Activated CD4-positive, alpha-beta memory T cell treated with anti-CD3 and anti-CD28 coated beads for 36 hours (primary cell): Measurements from ENCODE around the gene TGDS. TPM values are rescaled to one million over a fixed set of nuclear protein-coding genes. Genes with fewer than 3 reads are reported as not detected.

Experiments used
- CTCF ChIA-PET: fragments of 350-600 bp; sonication (Branson Sonifier 250); formaldehyde crosslinking; loops from one replicate; lab custom pipeline; 2021; ENCODE audit warnings: antibody characterized with exemption, inconsistent platforms; lab: Charles Lee
- POLR2A ChIA-PET: fragments of 350-600 bp; sonication (Branson Sonifier 250); formaldehyde crosslinking; loops from one replicate; lab custom pipeline; 2021; ENCODE audit warnings: antibody characterized with exemption; lab: Charles Lee
- DNase-seq: peaks from one replicate; pipeline ENCODE4 v3.0.0-alpha.2; 2020
- H3K27ac Mint-ChIP-seq: one replicate; pipeline ENCODE4 v1.8.0; 2021; ENCODE audit warnings: mixed read lengths
- H3K27me3 Mint-ChIP-seq: one replicate; pipeline ENCODE4 v1.8.0; 2021; ENCODE audit warnings: mixed read lengths
- H3K36me3 Mint-ChIP-seq: one replicate; pipeline ENCODE4 v1.8.0; 2021; ENCODE audit warnings: mixed read lengths
- H3K4me1 Mint-ChIP-seq: one replicate; pipeline ENCODE4 v1.8.0; 2021; ENCODE audit warnings: low read depth, mixed read lengths
- H3K4me3 Mint-ChIP-seq: one replicate; pipeline ENCODE4 v1.8.0; 2021; ENCODE audit warnings: mild to moderate bottlenecking, mixed read lengths
- H3K9me3 Mint-ChIP-seq: one replicate; pipeline ENCODE4 v1.8.0; 2021; ENCODE audit warnings: mixed read lengths
- intact Hi-C: fragments of 100-400 bp; cut with micrococcal nuclease; formaldehyde crosslinking; loops from one replicate; pipeline ENCODE4 v1.15.1; 2023
- total RNA-seq, 2 experiments: library from RNA; stranded (reverse); gene quantifications; one replicate each; pipeline ENCODE4 v1.2.3, GENCODE V29; 2021

The TGDS gene
- total RNA-seq, 2 experiments from 2014 or later: 19.0 to 19.6 TPM

GRCh38 chr13:94598281-94598680, 2.3 kb upstream of the TGDS start:
- ChIA-PET CTCF (no interaction called here), POLR2A (no interaction called here)
- Mint-ChIP-seq H3K4me3 (no peak overlapping the region), H3K27ac (no peak overlapping the region), H3K4me1 (peaks cover 38% of the 10 kb centered on the region), H3K9me3 (peaks cover 9% of the 10 kb centered on the region), H3K36me3 (peaks cover 12% of the 10 kb centered on the region), H3K27me3 (no peaks in the 10 kb centered on the region)
- intact Hi-C loops: loop anchor here (5.0 kb wide), 1 partner anchor 704 kb away; the partner anchor contains the start of gene ABCC4
- DNase-seq: no peak

DNA sequence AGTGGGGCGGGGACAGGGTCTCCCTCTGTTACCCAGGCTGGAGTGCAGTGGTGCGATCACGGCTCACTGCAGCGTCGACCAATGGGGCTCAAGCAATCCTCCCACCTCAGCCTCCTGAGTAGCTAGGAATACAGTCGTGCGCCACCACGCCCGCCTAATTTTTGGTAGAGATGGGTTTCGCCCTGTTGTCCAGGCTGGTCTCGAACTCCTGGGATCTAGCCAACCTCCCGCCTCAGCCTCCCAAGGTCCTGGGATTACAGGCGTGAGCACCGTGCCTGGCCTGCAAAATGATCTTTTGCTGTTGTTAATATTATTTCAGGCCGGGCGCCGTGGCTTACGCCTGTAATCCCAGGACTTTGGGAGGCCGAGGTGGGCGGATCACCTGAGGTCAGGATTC, 621 bp upstream of the TGDS start:
- H3K27ac Mint-ChIP-seq: peak overlapping the region; percentile 93
- no peak for DNase-seq
- peaks cover 9% of the 10 kb centered on the region for H3K9me3 Mint-ChIP-seq
- peaks cover 18% of the 10 kb centered on the region for H3K36me3 Mint-ChIP-seq
- H3K4me1 Mint-ChIP-seq: peaks cover 35% of the 10 kb centered on the region
- no peaks in the 10 kb centered on the region for H3K27me3 Mint-ChIP-seq
- ChIA-PET CTCF (interaction anchor here (1.0 to 2.0 kb wide), 5 partner anchors 19 to 163 kb away, joined by 3 to 9 read pairs (median 5); no protein-coding TSS in a partner anchor), POLR2A (interaction anchor here (1.0 to 1.8 kb wide), 6 partner anchors 8 to 588 kb away, joined by 3 to 18 read pairs (median 4); no protein-coding TSS in a partner anchor)
- intact Hi-C loops: loop anchor here (1.0 to 5.0 kb wide), 2 partner anchors 47 to 706 kb away; partner anchors contain the start of gene ABCC4
- H3K4me3 Mint-ChIP-seq: peak overlapping the region; percentile 93

GRCh38 chr13:94595001-94595949, 677 bp downstream of the TGDS start:
- H3K9me3 Mint-ChIP-seq: no peaks in the 10 kb centered on the region
- H3K36me3 Mint-ChIP-seq: peaks cover 17% of the 10 kb centered on the region
- H3K27ac Mint-ChIP-seq: peak overlapping the region; percentile 93
- H3K27me3 Mint-ChIP-seq: no peaks in the 10 kb centered on the region
- H3K4me3 Mint-ChIP-seq: peak overlapping the region; percentile 93
- POLR2A ChIA-PET: interaction anchor here (0.5 to 1.8 kb wide), 8 partner anchors 9 to 589 kb away, joined by 3 to 18 read pairs (median 4); no protein-coding TSS in a partner anchor
- intact Hi-C loops: loop anchor here (5.0 kb wide), 1 partner anchor 707 kb away; the partner anchor contains the start of gene ABCC4
- peaks cover 36% of the 10 kb centered on the region for H3K4me1 Mint-ChIP-seq
- peak; percentile 54 for DNase-seq
- CTCF ChIA-PET: interaction anchor here (0.5 to 2.0 kb wide), 6 partner anchors 18 to 785 kb away, joined by 3 to 9 read pairs (median 4); no protein-coding TSS in a partner anchor

GRCh38 chr13:94590744-94591143, 5.2 kb downstream of the TGDS start:
- no peaks in the 10 kb centered on the region for H3K27me3 Mint-ChIP-seq
- H3K4me3 Mint-ChIP-seq: no peak overlapping the region
- H3K4me1 Mint-ChIP-seq: peaks cover 44% of the 10 kb centered on the region
- peak; percentile 21 for DNase-seq
- no peaks in the 10 kb centered on the region for H3K9me3 Mint-ChIP-seq
- ChIA-PET CTCF (no interaction called here), POLR2A (no interaction called here)
- H3K27ac Mint-ChIP-seq: no peak overlapping the region
- peaks cover 38% of the 10 kb centered on the region for H3K36me3 Mint-ChIP-seq
- intact Hi-C loops: no loop called here

- no peak overlapping the region for H3K4me3 Mint-ChIP-seq
- DNase-seq: no peak
- peaks cover 28% of the 10 kb centered on the region for H3K4me1 Mint-ChIP-seq
- H3K27ac Mint-ChIP-seq: no peak overlapping the region
- intact Hi-C loops: no loop called here
- peaks cover 40% of the 10 kb centered on the region for H3K36me3 Mint-ChIP-seq
- H3K9me3 Mint-ChIP-seq: no peaks in the 10 kb centered on the region
- ChIA-PET POLR2A (no interaction called here), CTCF (no interaction called here)
- H3K27me3 Mint-ChIP-seq: no peaks in the 10 kb centered on the region
Measured at GRCh38 chr13:94588541-94588940, 7.4 kb downstream of the TGDS start.

GRCh38 chr13:94586371-94586770, 9.6 kb downstream of the TGDS start:
- H3K4me1 Mint-ChIP-seq: peaks cover 24% of the 10 kb centered on the region
- POLR2A ChIA-PET: no interaction called here

GRCh38 chr13:94585543-94586101, 10.3 kb downstream of the TGDS start:
- Mint-ChIP-seq H3K27ac (no peak overlapping the region), H3K4me1 (peaks cover 18% of the 10 kb centered on the region), H3K4me3 (no peak overlapping the region), H3K27me3 (no peaks in the 10 kb centered on the region), H3K36me3 (peaks cover 50% of the 10 kb centered on the region), H3K9me3 (no peaks in the 10 kb centered on the region)
- no peak for DNase-seq
- POLR2A ChIA-PET: interaction anchor here (0.7 kb wide), 1 partner anchor 30 kb away, joined by 3 read pairs; no protein-coding TSS in a partner anchor
- CTCF ChIA-PET: no interaction called here
- intact Hi-C loops: no loop called here

More at GRCh38 chr13:94586371-94586770, 9.6 kb downstream of the TGDS start:
- intact Hi-C loops: no loop called here
- no peak for DNase-seq
- no peaks in the 10 kb centered on the region for H3K27me3 Mint-ChIP-seq
- no peak overlapping the region for H3K27ac Mint-ChIP-seq
- no peak overlapping the region for H3K4me3 Mint-ChIP-seq
- no peaks in the 10 kb centered on the region for H3K9me3 Mint-ChIP-seq
- CTCF ChIA-PET: no interaction called here
- peaks cover 46% of the 10 kb centered on the region for H3K36me3 Mint-ChIP-seq

DNA sequence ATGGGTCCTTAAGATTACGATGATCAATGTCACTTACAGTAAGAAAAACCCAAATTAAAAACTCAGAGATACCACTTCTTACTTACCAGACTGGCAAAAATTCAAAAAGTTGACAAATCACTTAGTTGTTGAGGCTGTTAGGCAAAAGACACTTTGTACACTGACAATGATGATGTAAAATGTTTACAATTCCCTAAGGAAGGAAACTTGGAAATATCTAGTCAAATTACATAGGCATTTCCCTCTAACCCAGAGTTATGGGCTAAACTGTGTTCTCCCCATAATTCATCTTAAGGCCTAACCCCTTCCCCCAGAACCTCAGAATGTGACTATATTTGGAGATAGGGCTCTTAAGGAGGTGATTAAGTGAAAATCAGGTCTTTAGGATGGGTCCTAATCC, 12.0 kb downstream of the TGDS start:
- Mint-ChIP-seq H3K4me1 (peaks cover 8% of the 10 kb centered on the region), H3K27ac (no peak overlapping the region), H3K36me3 (peaks cover 49% of the 10 kb centered on the region), H3K4me3 (no peak overlapping the region), H3K9me3 (no peaks in the 10 kb centered on the region), H3K27me3 (no peaks in the 10 kb centered on the region)
- ChIA-PET CTCF (no interaction called here), POLR2A (no interaction called here)
- DNase-seq: no peak
- intact Hi-C loops: no loop called here

DNA sequence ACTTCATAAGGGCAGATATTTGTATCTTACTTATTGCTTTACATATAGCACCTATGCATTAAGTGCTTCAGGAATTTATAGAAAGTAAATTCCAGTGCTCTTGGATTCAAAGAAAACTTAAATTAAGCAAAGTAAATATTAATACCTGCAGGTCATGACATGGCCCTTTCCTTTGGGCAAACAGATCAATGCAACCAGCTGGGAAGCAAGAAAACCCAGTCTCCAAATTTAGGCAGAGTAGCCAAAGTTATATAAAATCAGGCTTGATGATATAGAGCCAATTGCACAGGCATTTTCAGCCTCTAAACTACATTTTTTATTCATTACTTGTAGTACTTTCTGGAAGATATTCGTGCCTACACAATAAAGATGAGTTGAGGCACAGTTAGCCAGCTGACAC, 16.9 kb downstream of the TGDS start:
- Mint-ChIP-seq H3K9me3 (no peaks in the 10 kb centered on the region), H3K4me3 (no peak overlapping the region), H3K27ac (no peak overlapping the region), H3K27me3 (no peaks in the 10 kb centered on the region), H3K36me3 (peaks cover 39% of the 10 kb centered on the region), H3K4me1 (peaks cover 5% of the 10 kb centered on the region)
- CTCF ChIA-PET: no interaction called here
- POLR2A ChIA-PET: no interaction called here
- DNase-seq: no peak
- intact Hi-C loops: no loop called here

DNA sequence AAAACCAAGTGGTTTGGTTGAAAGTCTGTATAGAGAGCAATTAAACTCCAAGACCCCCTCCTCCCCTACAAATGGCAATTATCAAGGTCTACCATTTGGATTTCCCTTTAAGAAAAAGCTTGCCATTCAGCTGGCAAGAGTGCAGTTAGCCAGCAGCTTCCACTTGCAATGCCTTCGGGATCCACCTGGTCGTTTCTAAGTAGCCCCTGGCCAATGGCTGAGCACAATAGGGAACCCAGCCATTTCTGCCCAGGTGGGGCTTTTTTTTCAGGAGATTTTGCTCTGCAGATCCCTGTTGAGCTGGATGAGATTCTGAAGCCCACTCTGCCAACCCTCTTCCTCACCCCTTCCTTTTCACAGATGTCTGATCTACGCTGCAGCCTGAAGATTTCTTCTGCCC, 26.3 kb downstream of the TGDS start:
- ChIA-PET CTCF (interaction anchor here (1.6 kb wide), 1 partner anchor 48 kb away, joined by 3 read pairs; no protein-coding TSS in a partner anchor), POLR2A (no interaction called here)
- DNase-seq: no peak
- H3K27ac Mint-ChIP-seq: no peak overlapping the region
- no peaks in the 10 kb centered on the region for H3K27me3 Mint-ChIP-seq
- H3K4me3 Mint-ChIP-seq: no peak overlapping the region
- no peaks in the 10 kb centered on the region for H3K9me3 Mint-ChIP-seq
- no peaks in the 10 kb centered on the region for H3K4me1 Mint-ChIP-seq
- peaks cover 47% of the 10 kb centered on the region for H3K36me3 Mint-ChIP-seq
- intact Hi-C loops: no loop called here

DNA sequence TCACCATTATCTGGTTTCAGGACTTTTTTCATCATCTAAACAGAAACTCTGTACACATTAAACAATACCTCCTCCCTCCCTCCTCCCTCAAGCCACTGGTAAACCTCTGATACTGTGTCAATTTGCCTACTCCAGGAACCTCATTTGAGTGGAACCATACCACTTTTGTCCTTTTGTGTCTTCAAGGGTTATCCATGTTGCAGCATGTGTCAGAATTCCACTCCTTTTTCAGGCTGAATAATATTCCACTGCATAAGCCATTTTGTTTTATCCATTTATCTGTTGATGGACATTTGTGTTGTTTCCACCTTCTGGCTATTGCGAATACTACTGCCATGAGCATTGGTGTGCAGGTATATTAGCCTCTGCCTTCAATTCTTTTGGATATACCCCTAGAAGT, 27.5 kb downstream of the TGDS start:
- intact Hi-C loops: no loop called here

DNA sequence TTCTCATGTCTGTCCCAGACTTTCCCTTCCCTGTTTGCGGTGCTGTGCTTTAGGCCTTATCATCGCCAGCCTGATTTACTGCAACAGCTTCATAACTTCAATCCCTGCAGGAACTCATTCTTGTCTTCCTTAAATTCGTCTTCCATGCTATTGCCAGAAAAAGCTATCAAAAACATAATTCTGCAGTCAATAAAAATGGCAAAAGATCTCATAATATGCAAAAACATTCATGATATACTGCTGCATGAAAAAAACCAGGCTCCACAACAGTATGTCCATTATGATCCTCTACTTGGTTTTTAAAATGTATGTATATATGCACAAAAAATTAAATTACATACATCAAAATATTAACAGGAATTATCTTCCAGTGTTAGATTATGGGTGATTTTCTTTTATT, 28.4 kb downstream of the TGDS start:
- no peaks in the 10 kb centered on the region for H3K4me1 Mint-ChIP-seq
- ChIA-PET CTCF (interaction anchor here (0.9 kb wide), 1 partner anchor 50 kb away, joined by 5 read pairs; no protein-coding TSS in a partner anchor), POLR2A (no interaction called here)
- H3K9me3 Mint-ChIP-seq: no peaks in the 10 kb centered on the region
- H3K36me3 Mint-ChIP-seq: peaks cover 33% of the 10 kb centered on the region
- no peak overlapping the region for H3K27ac Mint-ChIP-seq
- H3K27me3 Mint-ChIP-seq: no peaks in the 10 kb centered on the region
- H3K4me3 Mint-ChIP-seq: no peak overlapping the region
- intact Hi-C loops: no loop called here
- no peak for DNase-seq

More for the DNA sequence above, 27.5 kb downstream of the TGDS start:
- CTCF ChIA-PET: no interaction called here
- no peaks in the 10 kb centered on the region for H3K27me3 Mint-ChIP-seq
- H3K9me3 Mint-ChIP-seq: no peaks in the 10 kb centered on the region
- no peaks in the 10 kb centered on the region for H3K4me1 Mint-ChIP-seq
- peaks cover 39% of the 10 kb centered on the region for H3K36me3 Mint-ChIP-seq
- no peak overlapping the region for H3K27ac Mint-ChIP-seq
- POLR2A ChIA-PET: no interaction called here
- DNase-seq: no peak
- H3K4me3 Mint-ChIP-seq: no peak overlapping the region
